SU-DHL-6 (cell line): ENCODE results near the gene IL3.

Experiments
- EZH2phosphoT487 ChIP-seq: fragments of 200-600 bp; sonication (generic), shearing (Covaris generic); conservative IDR thresholded peaks from 2 replicates; pipeline ENCODE4 v1.6.1; 2018; ENCODE audit warnings: mild to moderate bottlenecking, antibody characterized with exemption, low read length, moderate library complexity, mixed read lengths
- TF ChIP-seq, protein P1 (sequence below): fragments of 200-600 bp; sonication (generic); IDR thresholded peaks from one replicate; pipeline ENCODE4 v1.5.1; 2017; ENCODE audit warnings: antibody characterized with exemption, mild to moderate bottlenecking, low read length, moderate library complexity; ENCODE audit not compliant: insufficient read depth, poor library complexity, severe bottlenecking

- TF ChIP-seq, protein P1, sequence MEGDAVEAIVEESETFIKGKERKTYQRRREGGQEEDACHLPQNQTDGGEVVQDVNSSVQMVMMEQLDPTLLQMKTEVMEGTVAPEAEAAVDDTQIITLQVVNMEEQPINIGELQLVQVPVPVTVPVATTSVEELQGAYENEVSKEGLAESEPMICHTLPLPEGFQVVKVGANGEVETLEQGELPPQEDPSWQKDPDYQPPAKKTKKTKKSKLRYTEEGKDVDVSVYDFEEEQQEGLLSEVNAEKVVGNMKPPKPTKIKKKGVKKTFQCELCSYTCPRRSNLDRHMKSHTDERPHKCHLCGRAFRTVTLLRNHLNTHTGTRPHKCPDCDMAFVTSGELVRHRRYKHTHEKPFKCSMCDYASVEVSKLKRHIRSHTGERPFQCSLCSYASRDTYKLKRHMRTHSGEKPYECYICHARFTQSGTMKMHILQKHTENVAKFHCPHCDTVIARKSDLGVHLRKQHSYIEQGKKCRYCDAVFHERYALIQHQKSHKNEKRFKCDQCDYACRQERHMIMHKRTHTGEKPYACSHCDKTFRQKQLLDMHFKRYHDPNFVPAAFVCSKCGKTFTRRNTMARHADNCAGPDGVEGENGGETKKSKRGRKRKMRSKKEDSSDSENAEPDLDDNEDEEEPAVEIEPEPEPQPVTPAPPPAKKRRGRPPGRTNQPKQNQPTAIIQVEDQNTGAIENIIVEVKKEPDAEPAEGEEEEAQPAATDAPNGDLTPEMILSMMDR = no peak
- no peak for TF ChIP-seq EZH2phosphoT487
These were observed 50.5 kb downstream of the IL3 start for GRCh38 chr5:132110930-132111329.
